Choroid plexus epithelial cell (primary cell): ENCODE results near the gene C1RL.

Experiments used
- DNase-seq: peaks from one replicate; pipeline ENCODE4 v3.0.0-alpha.2; 2010; ENCODE audit warnings: low read depth
- H3K4me3 ChIP-seq: 2 replicates; pipeline ENCODE4 v1.5.1; 2011; ENCODE audit warnings: low read depth, mild to moderate bottlenecking, control low read depth, low read length, moderate library complexity
- CTCF ChIP-seq: conservative IDR thresholded peaks from 2 replicates; pipeline ENCODE4 v1.5.1; 2011; ENCODE audit warnings: low read depth, mild to moderate bottlenecking, control low read depth, inconsistent platforms, low read length, moderate library complexity

Gene C1RL

DNA sequence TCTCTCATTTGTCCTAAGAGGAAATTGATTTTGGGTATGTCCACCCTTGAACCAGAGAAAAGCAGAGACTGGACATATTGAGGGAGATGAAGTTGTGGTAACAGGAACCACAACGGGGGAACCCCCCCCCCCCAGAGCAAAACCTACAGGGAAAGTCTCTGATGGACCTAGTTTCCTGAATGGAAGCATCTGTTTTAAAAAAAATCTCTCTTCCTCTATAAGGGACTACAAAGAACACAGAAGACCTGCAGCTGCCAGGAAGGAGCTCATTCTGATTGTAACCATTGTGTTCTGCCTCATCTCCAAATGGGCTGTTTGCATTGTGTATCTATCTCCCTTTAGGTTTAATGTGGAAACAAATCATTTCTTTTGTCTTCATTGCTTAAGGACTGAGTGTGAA lies 35.1 kb downstream of the C1RL start:
- DNase-seq: no peak
- TF ChIP-seq CTCF: no peak
- H3K4me3 ChIP-seq: no peak overlapping the region

DNA sequence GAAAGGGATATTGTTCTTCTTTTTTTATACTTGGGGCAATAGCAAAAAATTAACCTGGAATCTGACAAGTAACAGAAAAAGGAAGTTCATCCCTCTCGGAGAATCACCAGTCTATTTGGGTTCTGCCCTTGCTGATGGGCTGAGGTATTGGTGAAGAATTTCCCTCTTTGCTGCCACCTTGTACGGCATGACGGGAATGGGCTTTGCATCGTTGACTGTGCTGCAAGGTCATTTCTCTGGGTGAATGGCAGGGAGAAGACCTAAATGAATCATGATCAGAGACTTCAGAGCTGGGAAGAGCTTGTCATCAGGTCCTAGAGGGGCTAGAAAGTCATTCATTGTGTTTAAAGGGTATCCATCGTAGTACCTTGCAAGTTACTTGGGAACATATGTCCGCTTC lies 36.5 kb downstream of the C1RL start:
- DNase-seq: no peak
- no peak overlapping the region for H3K4me3 ChIP-seq
- no peak for TF ChIP-seq CTCF

- no peak overlapping the region for H3K4me3 ChIP-seq
- TF ChIP-seq CTCF: no peak
- no peak for DNase-seq
These were observed 37.0 kb downstream of the C1RL start for GRCh38 chr12:7072035-7072434.

GRCh38 chr12:7069386-7069785 lies 39.6 kb downstream of the C1RL start:
- TF ChIP-seq CTCF: no peak
- no peak overlapping the region for H3K4me3 ChIP-seq
- no peak for DNase-seq

DNA sequence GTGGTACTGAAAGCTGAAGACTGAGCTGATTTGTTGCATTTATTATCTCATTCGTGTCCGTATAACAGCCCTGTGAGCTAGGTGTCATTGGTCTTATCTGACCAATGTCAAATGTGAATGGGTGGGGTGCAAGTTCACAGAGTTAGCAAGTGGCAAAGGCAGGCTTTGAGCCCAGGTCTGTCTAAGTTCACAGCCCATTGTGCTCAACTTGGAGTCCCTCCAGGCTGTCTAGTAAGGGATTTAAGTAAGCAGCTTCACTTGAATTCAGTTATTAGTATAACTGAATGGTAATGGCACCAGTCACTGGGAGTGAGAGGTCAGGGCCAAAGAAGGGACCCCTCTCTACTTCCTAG lies 40.0 kb downstream of the C1RL start:
- no peak for TF ChIP-seq CTCF
- H3K4me3 ChIP-seq: no peak overlapping the region
- DNase-seq: no peak

DNA sequence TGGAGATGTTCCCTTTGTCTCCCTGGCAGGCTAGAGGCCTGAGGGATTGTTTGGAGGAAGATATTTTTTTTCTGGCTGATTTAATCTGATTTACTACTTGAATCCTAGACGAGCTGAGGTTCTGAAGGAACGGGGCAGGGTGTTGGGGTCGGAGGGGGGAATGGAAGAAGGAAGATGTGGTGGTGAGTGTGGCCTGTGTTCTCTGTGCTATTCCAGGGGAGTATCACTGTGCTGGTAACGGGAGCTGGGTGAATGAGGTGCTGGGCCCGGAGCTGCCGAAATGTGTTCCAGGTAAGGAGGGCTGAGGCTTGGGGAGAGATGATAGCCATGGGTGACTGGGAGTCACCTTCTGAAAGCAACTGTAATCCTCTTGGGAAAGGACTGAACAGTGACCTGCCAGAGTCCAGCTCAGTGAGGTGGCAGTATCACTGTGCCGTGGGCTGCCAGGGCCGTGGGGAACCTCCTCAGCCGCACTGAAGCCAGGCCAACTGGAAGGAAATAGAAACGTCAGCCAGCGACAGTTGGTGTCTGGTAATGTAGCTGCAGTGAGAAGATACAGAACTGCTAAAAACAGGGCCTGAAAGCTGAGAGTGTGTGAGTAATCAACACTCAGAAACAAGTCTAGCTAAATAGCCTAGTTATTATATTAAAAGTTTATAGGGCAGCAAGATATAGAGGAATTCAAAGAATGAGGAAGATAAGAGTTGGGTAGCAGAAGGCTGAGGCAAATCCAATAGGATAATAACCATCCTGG lies 40.6 kb downstream of the C1RL start:
- TF ChIP-seq CTCF: no peak
- H3K4me3 ChIP-seq: no peak overlapping the region
- DNase-seq: peak; percentile 65

DNA sequence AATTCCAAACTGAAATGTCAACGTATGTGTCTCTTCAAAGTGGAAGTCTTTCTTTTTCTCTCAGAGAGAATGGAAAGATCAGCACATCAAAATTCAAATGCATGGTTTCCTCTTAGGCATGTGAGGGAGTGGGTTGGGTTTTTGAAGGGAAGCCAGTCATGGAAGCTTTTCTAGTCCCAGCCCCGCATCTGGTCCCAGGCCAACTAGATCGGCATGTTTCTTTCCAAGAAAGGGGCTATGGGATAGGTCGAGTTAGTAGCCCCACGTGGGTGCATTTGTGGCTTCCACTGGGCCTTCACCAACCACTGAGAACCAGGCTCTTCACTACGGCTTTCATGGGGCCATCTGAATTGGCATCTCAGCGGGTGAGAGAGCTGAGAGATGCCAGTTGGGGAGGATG lies 41.9 kb downstream of the C1RL start:
- H3K4me3 ChIP-seq: no peak overlapping the region
- no peak for DNase-seq
- no peak for TF ChIP-seq CTCF
